Body of pancreas (tissue), 4 donors: ENCODE data around the gene MCM8. TPM values are rescaled to one million over a fixed set of nuclear protein-coding genes. Genes with fewer than 3 reads are reported as not detected.

Experiments
- ATAC-seq: fragments of 150-250 bp; one replicate; pipeline ENCODE4 v1.9.1; 2016
- DNase-seq, 4 donors: peaks; one replicate each; pipeline ENCODE4 v3.0.0-alpha.2; 2019
- H3K27ac ChIP-seq, 4 donors: fragments of 200-600 bp; sonication (generic); 1 replicate in 3 of 4; 2 replicates in 1 of 4; pipeline versions ENCODE4 v1.5.1 to v1.6.1; 2016 to 2019; ENCODE audit warnings: mild to moderate bottlenecking in 1 of 4, mixed read lengths in 1 of 4, moderate library complexity in 1 of 4
- H3K27me3 ChIP-seq, 2 donors: fragments of 200-600 bp; sonication (generic); one replicate each; pipeline ENCODE4 v1.6.0; 2016; ENCODE audit warnings: mild to moderate bottlenecking in 1 of 2
- H3K36me3 ChIP-seq, 2 donors: fragments of 200-600 bp; sonication (generic); replicated peaks in 1 of 2; 2 replicates each; pipeline ENCODE4 v1.5.1; 2016; ENCODE audit warnings: low read depth in 2 of 2; ENCODE audit not compliant: insufficient read depth in 1 of 2
- H3K4me1 ChIP-seq: fragments of 200-600 bp; sonication (generic); one replicate; pipeline ENCODE4 v1.6.0; 2016
- H3K4me3 ChIP-seq, 2 donors: fragments of 200-600 bp; sonication (generic); 1 replicate in 1 of 2; 2 replicates in 1 of 2; pipeline ENCODE4 v1.5.1; 2016 to 2019
- H3K9me3 ChIP-seq, 3 donors: fragments of 200-600 bp; sonication (generic); 1 replicate in 2 of 3; 2 replicates in 1 of 3; pipeline ENCODE4 v1.5.1; 2016
- CTCF ChIP-seq, 7 experiments: fragments of 450-650 bp in 4 of 7; fragments of 200-600 bp in 3 of 7; sonication (generic) in 3 of 7; IDR thresholded peaks; one replicate each; pipeline ENCODE4 v1.5.1; 2016 to 2019; ENCODE audit warnings: antibody characterized with exemption in 7 of 7
- POLR2A ChIP-seq, 3 donors: fragments of 450-650 bp; IDR thresholded peaks; one replicate each; pipeline ENCODE4 v1.6.1; 2016; ENCODE audit warnings: antibody characterized with exemption in 3 of 3, mild to moderate bottlenecking in 2 of 3
- WGBS, 2 donors: methylation state at CpG; one replicate each; pipeline ENCODE4 v1.1.5; 2017; 5-methylcytosine and 5-hydroxymethylcytosine counted together
- intact Hi-C: fragments of 100-400 bp; cut with DNase I; formaldehyde crosslinking; loops from one replicate; pipeline ENCODE4 v1.15.1; 2023
- total RNA-seq, 2 donors: library from RNA; depleted of rRNA; stranded (reverse); fragments of >200 nt; gene quantifications; one replicate each; pipeline ENCODE4 v1.1.0, GENCODE V29; 2016

The MCM8 gene
- total RNA-seq, 2 donors from 2014 or later, result 2.6 to 3.6 TPM

GRCh38 chr20:5920581-5920980 lies 29.9 kb upstream of the MCM8 start:
- Histone ChIP-seq H3K4me3 (no peak overlapping the region), H3K36me3 (no peaks in the 10 kb centered on the region), H3K27me3 (no peaks in the 10 kb centered on the region), H3K9me3 (no peaks in the 10 kb centered on the region), H3K27ac (no peak overlapping the region), H3K4me1 (no peaks in the 10 kb centered on the region)
- DNase-seq (no peak), ATAC-seq (no peak)
- TF ChIP-seq POLR2A (IDR thresholded peaks at IDR 0.05), result no peak
- no peak for TF ChIP-seq CTCF (IDR thresholded peaks at IDR 0.05)
- WGBS, 2 donors, result 29 to 45% methylated on average over 1 of the region's 1 CpG
- intact Hi-C loops, result no loop called here

- Histone ChIP-seq H3K9me3 (no peaks in the 10 kb centered on the region), H3K4me3 (no peak overlapping the region), H3K4me1 (no peaks in the 10 kb centered on the region), H3K27ac (no peak overlapping the region), H3K27me3 (no peaks in the 10 kb centered on the region), H3K36me3 (no peaks in the 10 kb centered on the region)
- intact Hi-C loops, result no loop called here
- DNase-seq (no peak), ATAC-seq (no peak)
- TF ChIP-seq POLR2A (IDR thresholded peaks at IDR 0.05), result no peak
- TF ChIP-seq CTCF (IDR thresholded peaks at IDR 0.05), result no peak
- 53 to 54% methylated on average over 5 of the region's 5 CpGs for WGBS, 2 donors
These were observed 27.0 kb upstream of the MCM8 start for GRCh38 chr20:5923493-5923892.

GRCh38 chr20:5925551-5925950 lies 24.9 kb upstream of the MCM8 start:
- TF ChIP-seq CTCF (IDR thresholded peaks at IDR 0.05) (no peak), POLR2A (IDR thresholded peaks at IDR 0.05) (no peak)
- H3K4me1 ChIP-seq, result no peaks in the 10 kb centered on the region
- no peak overlapping the region for H3K4me3 ChIP-seq
- H3K36me3 ChIP-seq, result no peaks in the 10 kb centered on the region
- 61 to 62% methylated on average over 3 of the region's 3 CpGs for WGBS, 2 donors
- no peaks in the 10 kb centered on the region for H3K9me3 ChIP-seq
- H3K27ac ChIP-seq, result no peak overlapping the region
- intact Hi-C loops, result no loop called here
- no peaks in the 10 kb centered on the region for H3K27me3 ChIP-seq
- ATAC-seq (no peak), DNase-seq (no peak)

- no peaks in the 10 kb centered on the region for H3K9me3 ChIP-seq
- no peaks in the 10 kb centered on the region for H3K27me3 ChIP-seq
- no peaks in the 10 kb centered on the region for H3K36me3 ChIP-seq
- no peak for TF ChIP-seq CTCF (IDR thresholded peaks at IDR 0.05)
- TF ChIP-seq POLR2A (IDR thresholded peaks at IDR 0.05), result no peak
- WGBS, 2 donors, result 67 to 68% methylated on average over 9 to 11 of the region's 11 CpGs
- DNase-seq, result no peak
- no peak overlapping the region for H3K4me3 ChIP-seq
- ATAC-seq, result no peak
- H3K27ac ChIP-seq, result no peak overlapping the region
- no peaks in the 10 kb centered on the region for H3K4me1 ChIP-seq
- intact Hi-C loops, result no loop called here
These were observed 22.5 kb upstream of the MCM8 start for GRCh38 chr20:5927749-5928462.
